GM23338 (cell line): Measurements from ENCODE around the gene RPL26. TPM values are rescaled to one million over a fixed set of nuclear protein-coding genes. Genes with fewer than 3 reads are reported as not detected.

Experiments used
- ATAC-seq: fragments of 200-7000 bp; cut with Tn5 transposase; 3 replicates; pipeline ENCODE4 v1.9.1; 2020
- DNase-seq: peaks from one replicate; pipeline ENCODE4 v3.0.0-alpha.2; 2015; ENCODE audit warnings: low spot score
- H2AFZ ChIP-seq: fragments of 200-600 bp; sonication (generic); 2 replicates; pipeline ENCODE4 v1.8.0; 2016; ENCODE audit warnings: antibody characterized with exemption, mild to moderate bottlenecking, moderate library complexity
- H3F3A ChIP-seq: fragments of 200-600 bp; sonication (generic); replicated peaks from 2 replicates; pipeline ENCODE4 v1.8.0; 2017; ENCODE audit warnings: antibody characterized with exemption, mixed run types, low read depth
- H3K27ac ChIP-seq: fragments of 200-600 bp; sonication (generic); 2 replicates; pipeline ENCODE4 v1.6.1; 2016; ENCODE audit warnings: low read depth
- H3K27me3 ChIP-seq: fragments of 200-600 bp; sonication (generic); 2 replicates; pipeline ENCODE4 v1.8.0; 2016; ENCODE audit warnings: mild to moderate bottlenecking, mixed run types, moderate library complexity; ENCODE audit not compliant: insufficient read depth
- H3K36me3 ChIP-seq: fragments of 200-600 bp; sonication (generic); 2 replicates; pipeline ENCODE4 v1.8.0; 2016; ENCODE audit warnings: mild to moderate bottlenecking; ENCODE audit not compliant: insufficient read depth
- H3K4me1 ChIP-seq: fragments of 200-600 bp; sonication (generic); 2 replicates; pipeline ENCODE4 v1.8.0; 2016; ENCODE audit warnings: mild to moderate bottlenecking, moderate library complexity; ENCODE audit not compliant: insufficient read depth
- H3K4me2 ChIP-seq: fragments of 200-600 bp; sonication (generic); 2 replicates; pipeline ENCODE4 v1.7.1; 2017; ENCODE audit warnings: mixed run types
- H3K4me3 ChIP-seq: fragments of 200-600 bp; sonication (generic); 2 replicates; pipeline ENCODE4 v1.6.1; 2016; ENCODE audit warnings: mixed run types
- H3K79me2 ChIP-seq: fragments of 200-600 bp; sonication (generic); replicated peaks from 2 replicates; pipeline ENCODE4 v1.8.0; 2017; ENCODE audit warnings: mild to moderate bottlenecking; ENCODE audit not compliant: insufficient read depth
- H3K9me2 ChIP-seq: fragments of 200-600 bp; sonication (generic); 2 replicates; pipeline ENCODE4 v1.8.0; 2017; ENCODE audit not compliant: insufficient read depth
- H4K20me1 ChIP-seq: fragments of 200-600 bp; sonication (generic); replicated peaks from 2 replicates; pipeline ENCODE4 v1.8.0; 2017; ENCODE audit warnings: mild to moderate bottlenecking; ENCODE audit not compliant: insufficient read depth
- H3K27ac Mint-ChIP-seq: 2 replicates; pipeline ENCODE4 v1.8.0; 2020; ENCODE audit warnings: inconsistent platforms, mild to moderate bottlenecking, moderate library complexity, mixed read lengths
- H3K27me3 Mint-ChIP-seq: 3 replicates; pipeline ENCODE4 v1.8.0; 2022; ENCODE audit warnings: low read depth, mild to moderate bottlenecking, moderate library complexity, mixed read lengths, inconsistent platforms; ENCODE audit not compliant: insufficient read depth, poor library complexity
- H3K36me3 Mint-ChIP-seq: 3 replicates; pipeline ENCODE4 v1.8.0; 2021; ENCODE audit warnings: low read depth, mild to moderate bottlenecking, inconsistent platforms, moderate library complexity, mixed read lengths
- H3K4me1 Mint-ChIP-seq: 3 replicates; pipeline ENCODE4 v1.8.0; 2020; ENCODE audit warnings: mild to moderate bottlenecking, inconsistent platforms, mixed read lengths
- H3K4me3 Mint-ChIP-seq: 3 replicates; pipeline ENCODE4 v1.8.0; 2021; ENCODE audit warnings: moderate library complexity, mild to moderate bottlenecking, inconsistent platforms, mixed read lengths
- H3K9me3 Mint-ChIP-seq: 3 replicates; pipeline ENCODE4 v1.8.0; 2020; ENCODE audit warnings: moderate library complexity, mild to moderate bottlenecking, inconsistent platforms, mixed read lengths
- CREB1 ChIP-seq: fragments of 250-450 bp; sonication (Bioruptor Pico); IDR thresholded peaks from 2 replicates; pipeline ENCODE4 v1.5.0; 2020; ENCODE audit warnings: low read depth, mild to moderate bottlenecking, moderate library complexity
- EZH2 ChIP-seq: fragments of 200-600 bp; sonication (generic); IDR thresholded peaks from one replicate; pipeline ENCODE4 v1.8.0; 2017; ENCODE audit warnings: antibody characterized with exemption, mild to moderate bottlenecking, low read depth; ENCODE audit not compliant: unreplicated experiment
- EZH2phosphoT487 ChIP-seq: fragments of 200-600 bp; sonication (generic); IDR thresholded peaks from one replicate; pipeline ENCODE4 v1.8.1; 2018; ENCODE audit warnings: antibody characterized with exemption; ENCODE audit not compliant: unreplicated experiment
- JUNB ChIP-seq: IDR thresholded peaks from one replicate; pipeline ENCODE4 v1.6.1; 2016; ENCODE audit warnings: antibody characterized with exemption; ENCODE audit not compliant: unreplicated experiment
- NANOG ChIP-seq: IDR thresholded peaks from 2 replicates; pipeline ENCODE4 v1.6.1; 2016; ENCODE audit warnings: antibody characterized with exemption, borderline replicate concordance
- STAT1 ChIP-seq: IDR thresholded peaks from one replicate; pipeline ENCODE4 v1.6.1; 2016; ENCODE audit warnings: antibody characterized with exemption; ENCODE audit not compliant: unreplicated experiment
- ZNF114 ChIP-seq: fragments of 250-450 bp; sonication (Bioruptor Pico); IDR thresholded peaks from 2 replicates; pipeline ENCODE4 v1.5.0; 2020; ENCODE audit warnings: mild to moderate bottlenecking, moderate library complexity
- ZNF331 ChIP-seq: fragments of 250-450 bp; sonication (Bioruptor Pico); IDR thresholded peaks from 2 replicates; pipeline ENCODE4 v1.5.0; 2020; ENCODE audit warnings: low read depth, mild to moderate bottlenecking, moderate library complexity
- polyA plus RNA-seq: library from polyadenylated mRNA; unstranded; fragments of >200 nt; fragmentation: Nextera tagmentation; extraction: Ambion mirVana; gene quantifications from 2 replicates; pipeline ENCODE4 v1.2.1, GENCODE V29; 2016
- total RNA-seq: library from RNA; depleted of rRNA; stranded (reverse); fragments of >200 nt; shearing (Covaris generic); gene quantifications from 2 replicates; pipeline ENCODE4 v1.2.3, GENCODE V29; 2014
- TF ChIP-seq, protein P1 (sequence below), 2 experiments: fragments of 200-600 bp in 1 of 2; sonication (generic) in 1 of 2; conservative IDR thresholded peaks; 2 replicates each; pipeline versions ENCODE4 v1.5.1 to v1.6.1; 2016 to 2017; ENCODE audit warnings: antibody characterized with exemption in 2 of 2, low read depth in 2 of 2, mild to moderate bottlenecking in 2 of 2, moderate library complexity in 1 of 2
- TF ChIP-seq, protein P2 (sequence below): fragments of 250-450 bp; sonication (Bioruptor Pico); IDR thresholded peaks from 2 replicates; pipeline ENCODE4 v1.5.0; 2020; ENCODE audit warnings: mild to moderate bottlenecking, moderate library complexity
- TF ChIP-seq, protein P3 (sequence below): IDR thresholded peaks from one replicate; pipeline ENCODE4 v1.6.1; 2018; ENCODE audit warnings: antibody characterized with exemption; ENCODE audit not compliant: unreplicated experiment
- TF ChIP-seq, protein P4 (sequence below): IDR thresholded peaks from 2 replicates; pipeline ENCODE4 v1.6.1; 2016; ENCODE audit warnings: antibody characterized with exemption

RPL26 gene
- total and polyA plus RNA-seq, 2 experiments from 2014 or later: 2,274 to 3,158 TPM

DNA sequence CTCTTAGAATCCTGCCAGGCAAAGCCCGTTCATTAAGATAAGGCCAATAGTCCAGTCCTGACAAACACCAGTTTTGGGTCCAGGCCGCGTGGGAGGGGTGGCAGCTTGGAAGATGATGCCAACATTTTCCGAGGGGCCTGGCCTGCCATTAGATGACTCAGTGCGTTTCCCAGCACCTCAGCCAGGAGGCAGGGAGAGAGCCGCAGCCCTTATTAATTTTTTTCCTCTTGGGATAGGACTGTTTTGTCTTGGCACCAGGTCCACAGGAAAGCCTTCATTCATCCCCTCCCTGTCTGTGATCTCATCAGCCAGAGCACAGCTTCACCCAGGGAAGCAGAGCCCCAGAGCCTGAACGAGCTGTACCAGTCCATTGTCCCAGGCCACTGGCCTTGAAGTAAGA lies 48.0 kb upstream of the RPL26 start:
- Histone ChIP-seq H3F3A (no peaks in the 10 kb centered on the region), H3K36me3 (no peaks in the 10 kb centered on the region), H3K79me2 (no peaks in the 10 kb centered on the region), H4K20me1 (no peaks in the 10 kb centered on the region), H2AFZ (peak overlapping the region; percentile 76; the same call in 1 of the 2 replicates), H3K27me3 (no peaks in the 10 kb centered on the region), H3K9me2 (no peaks in the 10 kb centered on the region; the same call in 1 of the 2 replicates), H3K4me2 (no peak overlapping the region), H3K4me1 (no peaks in the 10 kb centered on the region), H3K27ac (no peak overlapping the region), H3K4me3 (no peak overlapping the region)
- DNase-seq (no peak), ATAC-seq (no peak)
- peaks cover 5% of the 10 kb centered on the region for H3K27me3 Mint-ChIP-seq
- H3K4me3 Mint-ChIP-seq: no peak overlapping the region
- H3K36me3 Mint-ChIP-seq: no peaks in the 10 kb centered on the region; the same call in 2 of the 3 replicates
- no peaks in the 10 kb centered on the region for H3K9me3 Mint-ChIP-seq
- no peaks in the 10 kb centered on the region for H3K4me1 Mint-ChIP-seq
- H3K27ac Mint-ChIP-seq: no peak overlapping the region
- TF ChIP-seq CREB1 (CRISPR knock-in tag) (no peak), EZH2phosphoT487 (no peak), ZNF114 (CRISPR knock-in tag) (no peak), EZH2 (no peak), ZNF331 (CRISPR knock-in tag) (no peak), JUNB (no peak), STAT1 (no peak), NANOG (no peak)
- TF ChIP-seq, protein P1, sequence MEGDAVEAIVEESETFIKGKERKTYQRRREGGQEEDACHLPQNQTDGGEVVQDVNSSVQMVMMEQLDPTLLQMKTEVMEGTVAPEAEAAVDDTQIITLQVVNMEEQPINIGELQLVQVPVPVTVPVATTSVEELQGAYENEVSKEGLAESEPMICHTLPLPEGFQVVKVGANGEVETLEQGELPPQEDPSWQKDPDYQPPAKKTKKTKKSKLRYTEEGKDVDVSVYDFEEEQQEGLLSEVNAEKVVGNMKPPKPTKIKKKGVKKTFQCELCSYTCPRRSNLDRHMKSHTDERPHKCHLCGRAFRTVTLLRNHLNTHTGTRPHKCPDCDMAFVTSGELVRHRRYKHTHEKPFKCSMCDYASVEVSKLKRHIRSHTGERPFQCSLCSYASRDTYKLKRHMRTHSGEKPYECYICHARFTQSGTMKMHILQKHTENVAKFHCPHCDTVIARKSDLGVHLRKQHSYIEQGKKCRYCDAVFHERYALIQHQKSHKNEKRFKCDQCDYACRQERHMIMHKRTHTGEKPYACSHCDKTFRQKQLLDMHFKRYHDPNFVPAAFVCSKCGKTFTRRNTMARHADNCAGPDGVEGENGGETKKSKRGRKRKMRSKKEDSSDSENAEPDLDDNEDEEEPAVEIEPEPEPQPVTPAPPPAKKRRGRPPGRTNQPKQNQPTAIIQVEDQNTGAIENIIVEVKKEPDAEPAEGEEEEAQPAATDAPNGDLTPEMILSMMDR (conservative IDR thresholded peaks at IDR 0.05; ENCODE audit: low read depth in 2 of 2): no peak
- TF ChIP-seq, protein P2, sequence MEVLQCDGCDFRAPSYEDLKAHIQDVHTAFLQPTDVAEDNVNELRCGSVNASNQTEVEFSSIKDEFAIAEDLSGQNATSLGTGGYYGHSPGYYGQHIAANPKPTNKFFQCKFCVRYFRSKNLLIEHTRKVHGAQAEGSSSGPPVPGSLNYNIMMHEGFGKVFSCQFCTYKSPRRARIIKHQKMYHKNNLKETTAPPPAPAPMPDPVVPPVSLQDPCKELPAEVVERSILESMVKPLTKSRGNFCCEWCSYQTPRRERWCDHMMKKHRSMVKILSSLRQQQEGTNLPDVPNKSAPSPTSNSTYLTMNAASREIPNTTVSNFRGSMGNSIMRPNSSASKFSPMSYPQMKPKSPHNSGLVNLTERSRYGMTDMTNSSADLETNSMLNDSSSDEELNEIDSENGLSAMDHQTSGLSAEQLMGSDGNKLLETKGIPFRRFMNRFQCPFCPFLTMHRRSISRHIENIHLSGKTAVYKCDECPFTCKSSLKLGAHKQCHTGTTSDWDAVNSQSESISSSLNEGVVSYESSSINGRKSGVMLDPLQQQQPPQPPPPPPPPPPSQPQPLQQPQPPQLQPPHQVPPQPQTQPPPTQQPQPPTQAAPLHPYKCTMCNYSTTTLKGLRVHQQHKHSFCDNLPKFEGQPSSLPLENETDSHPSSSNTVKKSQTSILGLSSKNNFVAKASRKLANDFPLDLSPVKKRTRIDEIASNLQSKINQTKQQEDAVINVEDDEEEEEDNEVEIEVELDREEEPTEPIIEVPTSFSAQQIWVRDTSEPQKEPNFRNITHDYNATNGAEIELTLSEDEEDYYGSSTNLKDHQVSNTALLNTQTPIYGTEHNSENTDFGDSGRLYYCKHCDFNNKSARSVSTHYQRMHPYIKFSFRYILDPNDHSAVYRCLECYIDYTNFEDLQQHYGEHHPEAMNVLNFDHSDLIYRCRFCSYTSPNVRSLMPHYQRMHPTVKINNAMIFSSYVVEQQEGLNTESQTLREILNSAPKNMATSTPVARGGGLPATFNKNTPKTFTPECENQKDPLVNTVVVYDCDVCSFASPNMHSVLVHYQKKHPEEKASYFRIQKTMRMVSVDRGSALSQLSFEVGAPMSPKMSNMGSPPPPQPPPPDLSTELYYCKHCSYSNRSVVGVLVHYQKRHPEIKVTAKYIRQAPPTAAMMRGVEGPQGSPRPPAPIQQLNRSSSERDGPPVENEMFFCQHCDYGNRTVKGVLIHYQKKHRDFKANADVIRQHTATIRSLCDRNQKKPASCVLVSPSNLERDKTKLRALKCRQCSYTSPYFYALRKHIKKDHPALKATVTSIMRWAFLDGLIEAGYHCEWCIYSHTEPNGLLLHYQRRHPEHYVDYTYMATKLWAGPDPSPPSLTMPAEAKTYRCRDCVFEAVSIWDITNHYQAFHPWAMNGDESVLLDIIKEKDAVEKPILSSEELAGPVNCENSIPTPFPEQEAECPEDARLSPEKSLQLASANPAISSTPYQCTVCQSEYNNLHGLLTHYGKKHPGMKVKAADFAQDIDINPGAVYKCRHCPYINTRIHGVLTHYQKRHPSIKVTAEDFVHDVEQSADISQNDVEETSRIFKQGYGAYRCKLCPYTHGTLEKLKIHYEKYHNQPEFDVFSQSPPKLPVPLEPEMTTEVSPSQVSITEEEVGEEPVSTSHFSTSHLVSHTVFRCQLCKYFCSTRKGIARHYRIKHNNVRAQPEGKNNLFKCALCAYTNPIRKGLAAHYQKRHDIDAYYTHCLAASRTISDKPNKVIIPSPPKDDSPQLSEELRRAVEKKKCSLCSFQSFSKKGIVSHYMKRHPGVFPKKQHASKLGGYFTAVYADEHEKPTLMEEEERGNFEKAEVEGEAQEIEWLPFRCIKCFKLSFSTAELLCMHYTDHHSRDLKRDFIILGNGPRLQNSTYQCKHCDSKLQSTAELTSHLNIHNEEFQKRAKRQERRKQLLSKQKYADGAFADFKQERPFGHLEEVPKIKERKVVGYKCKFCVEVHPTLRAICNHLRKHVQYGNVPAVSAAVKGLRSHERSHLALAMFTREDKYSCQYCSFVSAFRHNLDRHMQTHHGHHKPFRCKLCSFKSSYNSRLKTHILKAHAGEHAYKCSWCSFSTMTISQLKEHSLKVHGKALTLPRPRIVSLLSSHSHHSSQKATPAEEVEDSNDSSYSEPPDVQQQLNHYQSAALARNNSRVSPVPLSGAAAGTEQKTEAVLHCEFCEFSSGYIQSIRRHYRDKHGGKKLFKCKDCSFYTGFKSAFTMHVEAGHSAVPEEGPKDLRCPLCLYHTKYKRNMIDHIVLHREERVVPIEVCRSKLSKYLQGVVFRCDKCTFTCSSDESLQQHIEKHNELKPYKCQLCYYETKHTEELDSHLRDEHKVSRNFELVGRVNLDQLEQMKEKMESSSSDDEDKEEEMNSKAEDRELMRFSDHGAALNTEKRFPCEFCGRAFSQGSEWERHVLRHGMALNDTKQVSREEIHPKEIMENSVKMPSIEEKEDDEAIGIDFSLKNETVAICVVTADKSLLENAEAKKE: no peak
- TF ChIP-seq, protein P3, sequence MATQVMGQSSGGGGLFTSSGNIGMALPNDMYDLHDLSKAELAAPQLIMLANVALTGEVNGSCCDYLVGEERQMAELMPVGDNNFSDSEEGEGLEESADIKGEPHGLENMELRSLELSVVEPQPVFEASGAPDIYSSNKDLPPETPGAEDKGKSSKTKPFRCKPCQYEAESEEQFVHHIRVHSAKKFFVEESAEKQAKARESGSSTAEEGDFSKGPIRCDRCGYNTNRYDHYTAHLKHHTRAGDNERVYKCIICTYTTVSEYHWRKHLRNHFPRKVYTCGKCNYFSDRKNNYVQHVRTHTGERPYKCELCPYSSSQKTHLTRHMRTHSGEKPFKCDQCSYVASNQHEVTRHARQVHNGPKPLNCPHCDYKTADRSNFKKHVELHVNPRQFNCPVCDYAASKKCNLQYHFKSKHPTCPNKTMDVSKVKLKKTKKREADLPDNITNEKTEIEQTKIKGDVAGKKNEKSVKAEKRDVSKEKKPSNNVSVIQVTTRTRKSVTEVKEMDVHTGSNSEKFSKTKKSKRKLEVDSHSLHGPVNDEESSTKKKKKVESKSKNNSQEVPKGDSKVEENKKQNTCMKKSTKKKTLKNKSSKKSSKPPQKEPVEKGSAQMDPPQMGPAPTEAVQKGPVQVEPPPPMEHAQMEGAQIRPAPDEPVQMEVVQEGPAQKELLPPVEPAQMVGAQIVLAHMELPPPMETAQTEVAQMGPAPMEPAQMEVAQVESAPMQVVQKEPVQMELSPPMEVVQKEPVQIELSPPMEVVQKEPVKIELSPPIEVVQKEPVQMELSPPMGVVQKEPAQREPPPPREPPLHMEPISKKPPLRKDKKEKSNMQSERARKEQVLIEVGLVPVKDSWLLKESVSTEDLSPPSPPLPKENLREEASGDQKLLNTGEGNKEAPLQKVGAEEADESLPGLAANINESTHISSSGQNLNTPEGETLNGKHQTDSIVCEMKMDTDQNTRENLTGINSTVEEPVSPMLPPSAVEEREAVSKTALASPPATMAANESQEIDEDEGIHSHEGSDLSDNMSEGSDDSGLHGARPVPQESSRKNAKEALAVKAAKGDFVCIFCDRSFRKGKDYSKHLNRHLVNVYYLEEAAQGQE: no peak
- TF ChIP-seq, protein P4, sequence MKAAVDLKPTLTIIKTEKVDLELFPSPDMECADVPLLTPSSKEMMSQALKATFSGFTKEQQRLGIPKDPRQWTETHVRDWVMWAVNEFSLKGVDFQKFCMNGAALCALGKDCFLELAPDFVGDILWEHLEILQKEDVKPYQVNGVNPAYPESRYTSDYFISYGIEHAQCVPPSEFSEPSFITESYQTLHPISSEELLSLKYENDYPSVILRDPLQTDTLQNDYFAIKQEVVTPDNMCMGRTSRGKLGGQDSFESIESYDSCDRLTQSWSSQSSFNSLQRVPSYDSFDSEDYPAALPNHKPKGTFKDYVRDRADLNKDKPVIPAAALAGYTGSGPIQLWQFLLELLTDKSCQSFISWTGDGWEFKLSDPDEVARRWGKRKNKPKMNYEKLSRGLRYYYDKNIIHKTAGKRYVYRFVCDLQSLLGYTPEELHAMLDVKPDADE: no peak
